HG02642 (cell line): ENCODE results near the gene DDX3X.
"Not testable (repeated sequence)": the region's sequence is repeated elsewhere in the genome, so short reads cannot be mapped to it uniquely, and the experiment has no call there.

Source experiments
- ATAC-seq: cut with Tn5 transposase; IDR thresholded peaks from one replicate; pipeline ENCODE4 v1.9.1; 2021; ENCODE audit warnings: mild to moderate bottlenecking; ENCODE audit not compliant: unreplicated experiment, poor library complexity

The DDX3X gene

DNA sequence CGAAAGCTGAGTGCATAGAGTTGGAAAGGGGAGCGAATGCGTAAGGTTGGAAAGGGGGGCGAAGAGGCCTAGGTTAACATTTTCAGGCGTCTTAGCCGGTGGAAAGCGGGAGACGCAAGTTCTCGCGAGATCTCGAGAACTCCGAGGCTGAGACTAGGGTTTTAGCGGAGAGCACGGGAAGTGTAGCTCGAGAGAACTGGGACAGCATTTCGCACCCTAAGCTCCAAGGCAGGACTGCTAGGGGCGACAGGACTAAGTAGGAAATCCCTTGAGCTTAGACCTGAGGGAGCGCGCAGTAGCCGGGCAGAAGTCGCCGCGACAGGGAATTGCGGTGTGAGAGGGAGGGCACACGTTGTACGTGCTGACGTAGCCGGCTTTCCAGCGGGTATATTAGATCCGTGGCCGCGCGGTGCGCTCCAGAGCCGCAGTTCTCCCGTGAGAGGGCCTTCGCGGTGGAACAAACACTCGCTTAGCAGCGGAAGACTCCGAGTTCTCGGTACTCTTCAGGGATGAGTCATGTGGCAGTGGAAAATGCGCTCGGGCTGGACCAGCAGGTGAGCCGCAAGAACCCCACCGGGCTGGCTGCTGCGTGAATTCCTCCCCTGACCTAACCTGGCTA is at the start of gene DDX3X:
Gene DDX3X (plus strand): TSS at position 419 of the 619 bp plus-strand sequence. CDS start 91 bp downstream, at position 510.
- ATAC-seq, result peak; percentile 63

DNA sequence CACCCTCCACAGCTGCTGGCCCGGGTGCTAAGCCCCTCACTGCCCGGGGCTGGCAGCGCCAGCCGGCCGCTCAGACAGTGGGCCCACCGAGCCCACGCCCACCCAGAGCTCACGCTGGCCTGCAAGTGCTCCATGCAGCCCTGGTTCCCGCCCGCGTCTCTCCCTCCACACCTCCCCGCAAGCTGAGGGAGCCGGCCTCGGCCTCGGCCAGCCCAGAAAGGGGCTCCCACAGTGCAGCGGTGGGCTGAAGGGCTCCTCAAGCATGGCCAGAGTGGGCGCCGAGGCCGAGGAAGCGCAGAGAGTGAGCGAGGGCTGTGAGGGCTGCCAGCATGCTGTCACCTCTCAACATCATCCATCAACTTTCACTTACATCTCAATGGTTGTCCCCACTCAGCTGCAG is 48.0 kb upstream of the DDX3X start:
- not testable (repeated sequence) for ATAC-seq

DNA sequence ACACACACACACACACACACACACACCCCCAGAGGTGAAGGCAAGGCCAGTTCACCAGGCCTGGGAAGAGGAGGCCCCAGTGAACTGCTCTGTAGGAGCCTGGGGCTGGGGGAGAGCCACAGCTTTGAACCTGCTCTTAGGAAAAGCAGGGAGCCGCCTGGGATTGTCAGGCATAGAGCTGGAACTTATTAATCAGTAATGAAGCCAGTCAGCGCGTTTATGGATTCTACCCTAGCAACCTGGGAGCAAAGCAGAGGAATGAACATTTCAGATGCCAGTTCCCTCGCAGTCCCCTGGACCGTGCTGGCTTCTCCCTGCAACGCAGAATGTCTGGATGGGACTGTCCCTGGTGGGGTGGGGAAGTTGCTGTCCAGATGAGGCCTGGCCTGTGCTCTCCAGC is 45.3 kb upstream of the DDX3X start:
- no peak for ATAC-seq

DNA sequence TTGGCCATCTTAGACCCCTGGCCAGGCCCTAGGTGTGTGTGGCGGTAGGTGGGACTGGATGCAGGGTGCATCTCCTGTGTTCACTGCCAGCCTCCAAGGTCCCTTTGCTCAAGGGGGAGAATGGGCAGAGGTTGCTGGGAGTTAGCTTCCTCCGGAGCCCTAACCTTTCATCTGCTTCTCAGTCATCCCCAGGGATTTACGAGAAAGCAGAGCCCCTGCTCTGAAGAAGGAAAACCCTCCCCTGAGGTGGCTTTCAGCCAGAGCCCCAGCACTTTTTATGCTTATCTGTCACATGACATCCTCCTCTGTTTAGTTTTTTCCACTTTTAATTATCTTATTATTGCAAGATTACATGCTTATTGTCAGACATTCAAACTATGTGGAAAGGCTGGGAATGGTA is 44.9 kb upstream of the DDX3X start:
- ATAC-seq, result no peak

DNA sequence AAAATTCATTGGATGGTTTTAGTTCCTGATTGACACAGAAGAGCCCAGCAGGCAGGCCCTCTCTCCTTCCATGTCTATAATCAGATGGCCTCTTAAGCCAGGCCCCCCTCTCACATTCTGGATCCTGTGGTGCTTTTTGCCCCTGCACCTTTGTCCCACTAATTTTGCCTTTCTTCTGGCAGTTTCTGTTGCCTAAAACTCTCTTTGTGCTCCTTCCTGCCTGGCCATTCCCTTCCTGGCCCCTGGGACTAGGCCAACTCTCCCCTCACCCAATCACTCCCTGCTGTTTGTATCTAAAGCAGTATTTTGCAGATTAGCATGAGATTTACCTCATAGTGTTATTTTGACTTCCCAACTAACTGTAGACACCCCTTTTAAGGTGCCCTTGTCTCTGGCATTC is 42.7 kb upstream of the DDX3X start:
- ATAC-seq, result no peak

GRCh38 chrX:41293269-41293668 is 40.7 kb upstream of the DDX3X start:
- no peak for ATAC-seq

DNA sequence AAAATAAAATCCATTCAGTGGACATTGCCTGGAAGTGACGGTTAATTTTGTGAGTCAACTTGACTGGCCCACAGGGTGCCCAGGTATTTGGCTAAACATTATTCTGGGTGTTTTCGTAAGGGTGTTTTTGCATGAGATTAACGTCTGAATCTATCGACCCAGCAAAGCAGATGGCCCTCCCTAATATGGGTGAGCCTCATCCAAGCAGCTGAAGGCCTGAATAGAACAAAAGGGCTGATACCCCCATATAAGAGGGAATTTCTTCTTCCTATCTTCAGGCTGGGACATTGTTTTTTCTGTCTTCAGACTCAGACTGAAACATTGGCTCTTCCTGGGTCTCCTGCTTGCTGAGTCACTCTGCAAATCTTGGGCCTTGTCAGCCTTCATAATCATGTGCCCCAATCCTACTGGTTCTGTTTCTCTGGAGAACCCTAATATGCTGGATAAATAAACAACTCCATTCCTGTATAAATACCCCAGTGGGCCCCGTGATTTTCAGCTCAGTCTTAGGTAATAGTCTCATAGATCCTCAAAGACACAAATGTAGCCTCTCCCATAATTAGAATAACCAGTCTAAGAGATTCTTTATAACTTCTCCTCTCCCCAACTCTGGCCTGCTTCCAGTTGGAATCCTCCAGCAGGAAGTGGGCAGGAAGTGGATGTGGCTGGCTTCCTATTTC is 33.1 kb upstream of the DDX3X start:
- ATAC-seq, result no peak

- ATAC-seq, result no peak
Measured at GRCh38 chrX:41301438-41301824, 32.5 kb upstream of the DDX3X start.

DNA sequence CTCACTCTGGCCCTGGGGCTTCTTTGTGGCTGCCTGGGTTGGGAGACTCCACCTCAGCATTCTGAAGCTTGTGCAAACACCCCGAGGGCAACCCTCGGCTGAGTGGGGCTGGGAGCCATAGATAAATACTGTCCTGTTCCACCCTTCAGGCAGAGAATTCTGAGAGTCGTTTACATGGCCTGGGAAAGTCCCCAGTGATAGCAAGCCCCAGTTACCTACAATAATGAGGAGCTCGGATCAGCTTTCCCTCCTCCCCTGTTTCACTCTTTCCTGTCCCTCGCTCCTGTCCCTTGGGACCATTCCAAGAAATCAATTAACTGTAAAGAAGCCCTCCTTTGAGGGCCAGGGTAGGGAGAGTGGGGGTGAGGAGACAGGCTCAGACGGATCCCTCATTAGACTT is 31.6 kb upstream of the DDX3X start:
- no peak for ATAC-seq

- ATAC-seq, result no peak
Measured at GRCh38 chrX:41303013-41303412, 30.9 kb upstream of the DDX3X start.

GRCh38 chrX:41304178-41304577 is 29.8 kb upstream of the DDX3X start:
- ATAC-seq, result no peak

- no peak for ATAC-seq
Measured at GRCh38 chrX:41308884-41309647, 24.9 kb upstream of the DDX3X start.

- ATAC-seq, result no peak
Measured at GRCh38 chrX:41312786-41313185, 21.2 kb upstream of the DDX3X start.

DNA sequence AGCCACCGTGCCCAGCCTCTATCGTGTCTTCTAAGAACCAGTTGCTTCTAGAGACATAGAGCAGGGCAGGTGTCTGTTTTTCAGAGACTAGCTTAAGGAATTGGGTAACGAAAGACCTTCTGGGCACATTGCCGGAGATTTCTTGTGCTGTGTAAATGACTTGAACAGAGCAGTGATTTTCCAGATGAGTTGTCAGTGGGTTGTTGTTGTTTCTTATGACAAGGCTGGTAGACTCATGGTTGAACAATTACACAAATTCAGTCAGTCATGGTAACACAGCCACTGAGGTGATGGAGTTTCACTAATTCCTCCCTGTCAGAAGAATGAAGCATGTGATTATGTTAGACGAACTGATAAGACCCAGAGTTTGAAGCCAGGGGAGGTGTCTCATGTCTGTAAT is 20.5 kb upstream of the DDX3X start:
- ATAC-seq, result no peak

DNA sequence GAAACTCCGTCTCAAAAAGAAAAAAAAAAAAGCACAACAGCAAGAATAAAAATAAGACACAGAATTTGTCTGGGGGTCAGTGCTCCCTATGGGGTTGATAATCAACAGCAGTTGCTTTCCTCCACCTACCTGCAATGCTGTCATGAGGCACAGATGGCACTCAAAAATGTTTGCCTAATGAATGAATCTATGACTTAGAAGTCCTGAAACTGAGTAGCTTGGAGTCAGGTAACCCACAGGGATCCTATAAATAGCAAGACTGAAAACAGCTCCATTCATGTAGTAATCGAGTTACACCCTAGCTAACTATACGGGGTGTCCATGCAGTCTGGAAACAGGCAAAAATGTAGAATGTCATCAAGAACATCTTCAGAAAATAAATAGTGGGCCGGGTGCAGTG is 19.8 kb upstream of the DDX3X start:
- ATAC-seq, result no peak

GRCh38 chrX:41314881-41315280 is 19.1 kb upstream of the DDX3X start:
- no peak for ATAC-seq

- not testable (repeated sequence) for ATAC-seq
Measured at GRCh38 chrX:41316266-41316665, 17.7 kb upstream of the DDX3X start.

DNA sequence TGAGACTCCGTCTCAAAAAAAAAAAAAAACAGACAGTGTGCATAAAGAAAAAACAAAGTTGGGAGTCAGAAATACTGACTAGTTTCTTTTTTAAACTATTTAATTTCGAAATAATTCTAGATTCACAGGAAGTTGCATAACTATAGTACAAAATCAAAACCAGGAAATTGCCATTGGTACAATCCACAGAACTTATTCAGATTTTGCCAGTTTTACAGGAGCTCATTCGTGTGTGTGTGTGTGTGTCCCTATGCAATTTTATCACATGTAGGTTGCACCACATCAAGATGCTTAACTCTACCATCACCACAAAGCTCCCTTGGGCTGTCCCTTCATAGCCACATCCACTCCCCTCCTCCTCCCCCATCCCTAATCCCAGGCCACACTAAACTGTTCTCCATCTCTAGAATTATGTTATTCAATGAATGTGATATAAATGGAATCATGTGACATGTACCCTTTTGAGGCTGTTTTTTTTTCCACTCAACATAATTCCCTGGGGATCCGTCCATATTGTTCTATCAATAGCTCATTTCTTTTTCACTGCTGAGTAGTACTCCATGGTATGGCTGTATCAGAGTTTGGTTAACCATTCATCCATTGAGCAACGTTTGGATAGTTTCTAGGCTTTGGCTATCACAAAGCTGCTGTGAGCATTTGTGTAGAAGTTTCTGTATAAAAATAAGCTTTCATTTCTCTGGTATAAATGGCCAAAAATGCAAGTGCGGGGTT is 16.3 kb upstream of the DDX3X start:
- no peak for ATAC-seq

GRCh38 chrX:41320393-41320792 is 13.6 kb upstream of the DDX3X start:
- ATAC-seq, result no peak

DNA sequence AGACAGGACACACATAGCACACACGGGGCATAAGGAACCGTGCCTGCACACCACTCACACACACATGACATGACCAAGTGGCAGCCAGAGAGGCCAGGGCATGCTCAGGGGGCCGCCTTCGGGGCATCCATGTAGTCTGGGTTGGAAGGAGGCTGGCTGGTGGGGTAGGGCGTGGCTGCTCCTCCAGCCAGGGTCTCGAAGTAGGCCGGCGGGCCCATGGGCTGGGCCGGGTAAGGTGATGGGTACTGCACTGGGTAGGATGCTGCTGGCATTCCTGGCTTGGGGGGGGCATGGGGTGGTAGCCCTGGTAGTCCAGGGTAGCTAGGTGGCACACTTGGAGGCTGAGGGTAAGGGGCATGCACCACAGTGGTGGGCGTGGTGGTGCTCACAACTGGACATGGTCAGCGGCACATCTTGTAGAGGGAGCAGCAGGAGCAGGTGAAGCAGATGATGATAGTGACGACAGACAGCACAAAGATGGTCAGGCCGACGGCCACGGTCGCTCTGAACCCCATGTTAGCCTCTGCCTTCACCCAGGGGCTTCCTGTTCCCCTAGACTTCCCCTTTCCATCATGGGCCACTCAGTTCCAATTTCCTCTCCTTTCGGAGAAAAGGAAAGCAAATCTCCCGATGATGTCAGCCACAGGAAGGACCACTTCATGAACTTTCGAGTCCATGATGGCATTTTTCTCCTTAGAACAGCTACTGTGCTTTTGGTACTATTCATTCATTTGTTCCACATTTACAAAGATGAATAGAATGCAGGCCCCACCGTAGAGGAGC is 10.9 kb upstream of the DDX3X start:
- ATAC-seq, result no peak
